B cell (primary cell): ENCODE data around the gene PPP5C. TPM values are rescaled to one million over a fixed set of nuclear protein-coding genes. Genes with fewer than 3 reads are reported as not detected.

Source experiments
- ATAC-seq: fragments of 200-7000 bp; cut with Tn5 transposase; one replicate; pipeline ENCODE4 v1.10.0; 2021; ENCODE audit warnings: low read depth, mild to moderate bottlenecking, moderate number of reproducible peaks, moderate library complexity
- CTCF ChIA-PET: fragments of 350-600 bp; sonication (Branson Sonifier 250); formaldehyde crosslinking; loops from one replicate; lab custom pipeline; 2021; ENCODE audit warnings: antibody characterized with exemption, inconsistent platforms; lab: Charles Lee
- POLR2A ChIA-PET: fragments of 350-600 bp; sonication (Branson Sonifier 250); formaldehyde crosslinking; loops from one replicate; lab custom pipeline; 2021; ENCODE audit warnings: antibody characterized with exemption; lab: Charles Lee
- DNase-seq: peaks from one replicate; pipeline ENCODE4 v3.0.0; 2013
- H2AFZ ChIP-seq: 2 replicates; pipeline ENCODE4 v1.6.1; 2012; ENCODE audit warnings: mild to moderate bottlenecking, low read depth, low read length; ENCODE audit not compliant: insufficient read depth, poor library complexity, severe bottlenecking
- H3K27ac ChIP-seq, 2 donors: 1 replicate in 1 of 2; 2 replicates in 1 of 2; pipeline ENCODE4 v1.5.1; 2012 to 2013; ENCODE audit warnings: low read length in 2 of 2, mild to moderate bottlenecking in 2 of 2, moderate library complexity in 1 of 2
- H3K27me3 ChIP-seq, 4 experiments: fragments of 200-600 bp in 1 of 4; sonication (generic) in 1 of 4; replicated peaks in 1 of 4; 1 replicate in 2 of 4; 2 replicates in 2 of 4; pipeline versions ENCODE4 v1.6.1 to v1.7.0; 2013 to 2016; ENCODE audit warnings: low read length in 3 of 4, mild to moderate bottlenecking in 2 of 4, mixed read lengths in 1 of 4, moderate library complexity in 1 of 4; ENCODE audit not compliant: insufficient read depth in 4 of 4, control insufficient read depth in 3 of 4; ENCODE audit errors: control extremely low read depth in 1 of 4
- H3K36me3 ChIP-seq, 2 experiments: replicated peaks in 1 of 2; 1 replicate in 1 of 2; 2 replicates in 1 of 2; pipeline versions ENCODE4 v1.6.1 to v1.7.1; 2013; ENCODE audit warnings: low read length in 1 of 2; ENCODE audit not compliant: insufficient read depth in 2 of 2, control insufficient read depth in 1 of 2; ENCODE audit errors: control extremely low read depth in 1 of 2, extremely low read depth in 1 of 2
- H3K4me1 ChIP-seq, 2 donors: fragments of 200-600 bp in 1 of 2; sonication (generic) in 1 of 2; 1 replicate in 1 of 2; 2 replicates in 1 of 2; pipeline versions ENCODE4 v1.5.1 to v1.6.1; 2013 to 2017; ENCODE audit warnings: low read length in 2 of 2; ENCODE audit not compliant: control insufficient read depth in 2 of 2, insufficient read depth in 2 of 2
- H3K4me2 ChIP-seq: replicated peaks from 2 replicates; pipeline ENCODE3; 2012; ENCODE audit warnings: mild to moderate bottlenecking, low read depth, low read length; ENCODE audit not compliant: poor library complexity, severe bottlenecking
- H3K4me3 ChIP-seq, 5 experiments: fragments of 200-600 bp in 1 of 5; sonication (generic) in 1 of 5; 1 replicate in 3 of 5; 2 replicates in 2 of 5; pipeline versions ENCODE4 v1.5.1 to v1.7.0; 2011 to 2016; ENCODE audit warnings: low read length in 4 of 5, mild to moderate bottlenecking in 4 of 5, low read depth in 2 of 5, control low read depth in 1 of 5, moderate library complexity in 1 of 5; ENCODE audit not compliant: insufficient read depth in 1 of 5; ENCODE audit errors: control extremely low read depth in 1 of 5, extremely low read depth in 1 of 5
- H3K79me2 ChIP-seq: fragments of 200-600 bp; sonication (generic); one replicate; pipeline ENCODE4 v1.6.0; 2016; ENCODE audit warnings: low read length; ENCODE audit not compliant: control insufficient read depth, insufficient read depth
- H3K9ac ChIP-seq: fragments of 200-600 bp; sonication (generic); 2 replicates; pipeline ENCODE4 v1.6.1; 2017; ENCODE audit warnings: mild to moderate bottlenecking, low read length, moderate library complexity
- H3K9me3 ChIP-seq, 3 donors: one replicate each; pipeline versions ENCODE4 v1.6.1 to v1.7.1; 2013; ENCODE audit warnings: low read length in 2 of 3; ENCODE audit not compliant: control insufficient read depth in 2 of 3, insufficient read depth in 1 of 3; ENCODE audit errors: control extremely low read depth in 1 of 3
- H4K20me1 ChIP-seq: 2 replicates; pipeline ENCODE4 v1.6.0; 2012; ENCODE audit warnings: mild to moderate bottlenecking, low read length; ENCODE audit not compliant: insufficient read depth, control insufficient read depth, poor library complexity, severe bottlenecking
- H3K27ac Mint-ChIP-seq: one replicate; pipeline ENCODE4 v1.8.0; 2021; ENCODE audit warnings: mixed read lengths
- H3K27me3 Mint-ChIP-seq: one replicate; pipeline ENCODE4 v1.8.0; 2021; ENCODE audit warnings: mixed read lengths
- H3K4me1 Mint-ChIP-seq: one replicate; pipeline ENCODE4 v1.8.0; 2021; ENCODE audit warnings: mixed read lengths
- H3K4me3 Mint-ChIP-seq: one replicate; pipeline ENCODE4 v1.8.0; 2021; ENCODE audit warnings: mixed read lengths
- H3K9me3 Mint-ChIP-seq: one replicate; pipeline ENCODE4 v1.8.0; 2022; ENCODE audit warnings: mixed read lengths; ENCODE audit not compliant: insufficient read depth
- EZH2 ChIP-seq: IDR thresholded peaks from 2 replicates; pipeline ENCODE4 v1.6.1; 2012; ENCODE audit warnings: borderline replicate concordance, low read depth, mild to moderate bottlenecking, moderate library complexity, low read length; ENCODE audit not compliant: insufficient read depth, poor library complexity, severe bottlenecking
- WGBS: methylation state at CpG from one replicate; pipeline ENCODE4 v1.1.5; 2013; ENCODE audit warnings: missing lambda C conversion rate; ENCODE audit not compliant: insufficient coverage; 5-methylcytosine and 5-hydroxymethylcytosine counted together
- intact Hi-C: fragments of 100-400 bp; cut with micrococcal nuclease; formaldehyde crosslinking; loops from one replicate; pipeline ENCODE4 v1.10.0; 2022
- polyA plus RNA-seq: library from polyadenylated mRNA; depleted of rRNA; stranded (reverse); fragments of >200 nt; gene quantifications from 2 replicates; pipeline ENCODE4 v1.2.3, GENCODE V29; 2012
- total RNA-seq, 2 donors: library from RNA; stranded (reverse); fragments of 120-200 nt in 1 of 2; gene quantifications; 1 replicate in 1 of 2; 2 replicates in 1 of 2; pipeline versions ENCODE4 v1.2.3 to v1.2.4, GENCODE V29; 2013 to 2022
- TF ChIP-seq, protein P1 (sequence below): fragments of 200-600 bp; IDR thresholded peaks from one replicate; pipeline ENCODE4 v1.8.0; 2022; ENCODE audit warnings: antibody characterized with exemption, mild to moderate bottlenecking

PPP5C gene
- total and polyA plus RNA-seq, 2 donors (not counting 1 experiment from before 2014, with no cell fraction given) = 51.2 to 70.5 TPM

DNA sequence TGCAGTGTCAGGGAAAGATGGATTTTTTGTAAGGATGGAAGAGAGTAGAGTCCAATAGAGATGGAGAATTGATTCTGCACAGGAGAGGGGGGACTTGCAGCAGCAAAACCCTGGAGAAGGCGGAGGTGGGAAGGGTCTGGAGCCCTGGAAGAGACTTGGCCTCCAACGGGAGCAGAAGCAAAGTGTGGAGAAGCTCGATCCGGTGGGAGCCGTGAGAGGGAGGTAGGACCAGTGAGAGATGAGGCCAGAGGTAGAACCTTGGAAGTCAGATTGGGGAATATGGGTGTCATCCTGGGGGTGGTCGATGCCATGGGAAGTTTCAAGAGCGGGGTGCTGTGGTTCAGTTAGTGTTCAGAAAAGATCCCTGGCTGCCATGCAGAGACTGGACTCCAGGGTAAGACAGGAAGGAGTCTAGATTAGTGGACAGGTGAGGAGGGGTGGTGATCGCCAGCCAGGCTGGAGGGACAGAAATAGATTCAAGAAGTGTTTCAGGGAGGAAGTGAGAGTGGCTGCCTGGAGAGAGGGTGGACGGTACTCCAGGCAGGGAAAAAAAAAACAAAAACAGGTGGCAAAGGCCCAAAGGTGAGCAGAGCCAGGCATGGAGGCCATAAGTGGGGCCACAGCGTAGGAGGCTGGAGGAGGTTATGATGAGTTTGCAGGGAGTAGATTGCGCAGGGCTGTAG is 2.6 kb downstream of the PPP5C start:
- no peak for ATAC-seq
- peaks cover 50 to 67% of the 10 kb centered on the region in 2 donors for H3K4me1 ChIP-seq
- peaks cover 15% of the 10 kb centered on the region for H4K20me1 ChIP-seq
- CTCF ChIA-PET = interaction anchor here (0.7 kb wide), 1 partner anchor 15 kb away, joined by 3 read pairs; no protein-coding TSS in a partner anchor
- Mint-ChIP-seq H3K9me3 (no peaks in the 10 kb centered on the region), H3K4me1 (peaks cover 65% of the 10 kb centered on the region), H3K27ac (peak overlapping the region; percentile 90), H3K27me3 (peaks cover 3% of the 10 kb centered on the region), H3K4me3 (peak overlapping the region; percentile 79)
- intact Hi-C loops = no loop called here
- peak overlapping the region; percentile 66 for H3K4me2 ChIP-seq
- H3K4me3 ChIP-seq = peak overlapping the region in 1 of 5 experiments; percentile 18
- peaks cover 74% of the 10 kb centered on the region for H3K79me2 ChIP-seq
- peaks cover 0 to 3% (median 0%) of the 10 kb centered on the region in 3 donors for H3K9me3 ChIP-seq
- peak overlapping the region; percentile 66 to 87 for H3K27ac ChIP-seq
- DNase-seq = peak; percentile 47
- TF ChIP-seq, protein P1, sequence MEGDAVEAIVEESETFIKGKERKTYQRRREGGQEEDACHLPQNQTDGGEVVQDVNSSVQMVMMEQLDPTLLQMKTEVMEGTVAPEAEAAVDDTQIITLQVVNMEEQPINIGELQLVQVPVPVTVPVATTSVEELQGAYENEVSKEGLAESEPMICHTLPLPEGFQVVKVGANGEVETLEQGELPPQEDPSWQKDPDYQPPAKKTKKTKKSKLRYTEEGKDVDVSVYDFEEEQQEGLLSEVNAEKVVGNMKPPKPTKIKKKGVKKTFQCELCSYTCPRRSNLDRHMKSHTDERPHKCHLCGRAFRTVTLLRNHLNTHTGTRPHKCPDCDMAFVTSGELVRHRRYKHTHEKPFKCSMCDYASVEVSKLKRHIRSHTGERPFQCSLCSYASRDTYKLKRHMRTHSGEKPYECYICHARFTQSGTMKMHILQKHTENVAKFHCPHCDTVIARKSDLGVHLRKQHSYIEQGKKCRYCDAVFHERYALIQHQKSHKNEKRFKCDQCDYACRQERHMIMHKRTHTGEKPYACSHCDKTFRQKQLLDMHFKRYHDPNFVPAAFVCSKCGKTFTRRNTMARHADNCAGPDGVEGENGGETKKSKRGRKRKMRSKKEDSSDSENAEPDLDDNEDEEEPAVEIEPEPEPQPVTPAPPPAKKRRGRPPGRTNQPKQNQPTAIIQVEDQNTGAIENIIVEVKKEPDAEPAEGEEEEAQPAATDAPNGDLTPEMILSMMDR = no peak
- TF ChIP-seq EZH2 = no peak
- 69% methylated on average over 11 of the region's 11 CpGs for WGBS
- H3K9ac ChIP-seq = peak overlapping the region; percentile 24
- H3K36me3 ChIP-seq = peaks cover 0 to 12% of the 10 kb centered on the region in 2 experiments
- POLR2A ChIA-PET = no interaction called here
- H2AFZ ChIP-seq = peak overlapping the region; percentile 73
- no peaks in the 10 kb centered on the region for H3K27me3 ChIP-seq
